ENCODE results near the gene GAL3ST3. TPM values are rescaled to one million over a fixed set of nuclear protein-coding genes. Genes with fewer than 3 reads are reported as not detected.

The GAL3ST3 gene
- total and polyA plus RNA-seq, 2 experiments from 2014 or later: 15.6 to 63.4 TPM

- no peak overlapping the region for H3K27ac Mint-ChIP-seq
- H3K4me3 Mint-ChIP-seq: no peak overlapping the region
- DNase-seq (ENCODE audit: low spot score) (no peak), ATAC-seq (no peak)
- Histone ChIP-seq H3K27ac (ENCODE audit: low read depth) (no peak overlapping the region), H3K4me1 (ENCODE audit: insufficient read depth) (no peaks in the 10 kb centered on the region), H3K9me2 (ENCODE audit: insufficient read depth) (no peaks in the 10 kb centered on the region), H3K27me3 (ENCODE audit: insufficient read depth) (no peaks in the 10 kb centered on the region), H3K79me2 (replicated peaks; ENCODE audit: insufficient read depth) (peaks cover 26% of the 10 kb centered on the region), H3F3A (replicated peaks; ENCODE audit: low read depth) (no peaks in the 10 kb centered on the region), H2AFZ (no peak overlapping the region), H3K4me3 (no peak overlapping the region), H3K4me2 (no peak overlapping the region), H4K20me1 (replicated peaks; ENCODE audit: insufficient read depth) (0 out of 2 replicates have a peak, but pooled peaks cover 11% of the 10 kb centered on the region), H3K36me3 (ENCODE audit: insufficient read depth) (no peaks in the 10 kb centered on the region)
- no peaks in the 10 kb centered on the region; the same call in 2 of the 3 replicates for H3K4me1 Mint-ChIP-seq
- TF ChIP-seq STAT1 (IDR thresholded peaks at IDR 0.05; ENCODE audit: unreplicated experiment): no peak
- no peak for TF ChIP-seq JUNB (IDR thresholded peaks at IDR 0.05; ENCODE audit: unreplicated experiment)
- TF ChIP-seq CTCF (conservative IDR thresholded peaks at IDR 0.05; ENCODE audit: low read depth in 2 of 2): no peak
- TF ChIP-seq ETS1 (IDR thresholded peaks at IDR 0.05): no peak
- TF ChIP-seq REST (IDR thresholded peaks at IDR 0.05; ENCODE audit: unreplicated experiment): no peak
- no peak for TF ChIP-seq ZNF331 (CRISPR knock-in tag; IDR thresholded peaks at IDR 0.05; ENCODE audit: low read depth)
- no peak for TF ChIP-seq ZNF462 (CRISPR knock-in tag; IDR thresholded peaks at IDR 0.05)
- TF ChIP-seq CREB1 (CRISPR knock-in tag; IDR thresholded peaks at IDR 0.05; ENCODE audit: low read depth): no peak
- no peak for TF ChIP-seq ZNF114 (CRISPR knock-in tag; IDR thresholded peaks at IDR 0.05)
- no peak for TF ChIP-seq EZH2phosphoT487 (IDR thresholded peaks at IDR 0.05; ENCODE audit: unreplicated experiment)
- no peak for TF ChIP-seq POLR2AphosphoS5 (IDR thresholded peaks at IDR 0.05; ENCODE audit: low read depth)
- no peak for TF ChIP-seq EZH2 (IDR thresholded peaks at IDR 0.05; ENCODE audit: low read depth, unreplicated experiment)
- TF ChIP-seq NANOG (IDR thresholded peaks at IDR 0.05; ENCODE audit: borderline replicate concordance): no peak
- H3K9me3 Mint-ChIP-seq: peaks cover 3% of the 10 kb centered on the region; the same call in 1 of the 3 replicates
- no peaks in the 10 kb centered on the region for H3K27me3 Mint-ChIP-seq (ENCODE audit: insufficient read depth, low read depth, poor library complexity)
- H3K36me3 Mint-ChIP-seq (ENCODE audit: low read depth): no peaks in the 10 kb centered on the region
Measured at GRCh38 chr11:66089067-66089466, 40.1 kb upstream of the GAL3ST3 start.
